Fibroblast of lung (primary cell): ENCODE data around the gene MSANTD1.

ENCODE experiments used
- CTCF ChIP-seq, 2 donors: IDR thresholded peaks in 1 of 2; conservative IDR thresholded peaks in 1 of 2; 1 replicate in 1 of 2; 2 replicates in 1 of 2; pipeline ENCODE4 v1.5.1; 2011 to 2012; ENCODE audit warnings: low read length in 2 of 2, control low read depth in 1 of 2, inconsistent platforms in 1 of 2, low read depth in 1 of 2, mild to moderate bottlenecking in 1 of 2
- EZH2 ChIP-seq: IDR thresholded peaks from 2 replicates; pipeline ENCODE4 v1.5.1; 2012; ENCODE audit warnings: low read length, control low read depth, mild to moderate bottlenecking; ENCODE audit errors: missing control alignments

- TF ChIP-seq CTCF (conservative IDR thresholded peaks at IDR 0.05 in 1 of 2, IDR thresholded peaks at IDR 0.05 in 1 of 2; ENCODE audit: low read depth in 1 of 2, low read length in 2 of 2) (no peak), EZH2 (no peak)
Observed at GRCh38 chr4:3206439-3207100, 42.4 kb upstream of the MSANTD1 start.
